Duodenal mucosa (tissue), 2 donors: ENCODE measurements around the gene GRP.
"Not testable (repeated sequence)": the region's sequence is repeated elsewhere in the genome, so short reads cannot be mapped to it uniquely, and the experiment has no call there.

Experiments
- H3K27ac ChIP-seq: one replicate; pipeline ENCODE4 v1.7.0; 2013; ENCODE audit warnings: low read depth, low read length
- H3K27me3 ChIP-seq, 2 donors: one replicate each; pipeline ENCODE4 v1.7.0; 2013; ENCODE audit warnings: low read length in 2 of 2, control low read depth in 1 of 2; ENCODE audit not compliant: insufficient read depth in 2 of 2, control insufficient read depth in 1 of 2
- H3K36me3 ChIP-seq, 2 donors: one replicate each; pipeline ENCODE4 v1.7.0; 2013; ENCODE audit warnings: low read length in 2 of 2, control low read depth in 1 of 2; ENCODE audit not compliant: insufficient read depth in 2 of 2, control insufficient read depth in 1 of 2
- H3K4me1 ChIP-seq, 2 donors: one replicate each; pipeline ENCODE4 v1.7.0; 2013; ENCODE audit warnings: low read length in 2 of 2, control low read depth in 1 of 2; ENCODE audit not compliant: insufficient read depth in 2 of 2, control insufficient read depth in 1 of 2
- H3K4me3 ChIP-seq, 2 donors: one replicate each; pipeline ENCODE4 v1.7.0; 2013; ENCODE audit warnings: low read length in 2 of 2, low read depth in 1 of 2
- H3K9ac ChIP-seq, 2 donors: one replicate each; pipeline ENCODE4 v1.7.0; 2013; ENCODE audit warnings: low read length in 2 of 2, low read depth in 1 of 2
- H3K9me3 ChIP-seq, 2 donors: one replicate each; pipeline ENCODE4 v1.7.0; 2013; ENCODE audit warnings: low read length in 2 of 2, control low read depth in 1 of 2; ENCODE audit not compliant: control insufficient read depth in 1 of 2

GRP gene

DNA sequence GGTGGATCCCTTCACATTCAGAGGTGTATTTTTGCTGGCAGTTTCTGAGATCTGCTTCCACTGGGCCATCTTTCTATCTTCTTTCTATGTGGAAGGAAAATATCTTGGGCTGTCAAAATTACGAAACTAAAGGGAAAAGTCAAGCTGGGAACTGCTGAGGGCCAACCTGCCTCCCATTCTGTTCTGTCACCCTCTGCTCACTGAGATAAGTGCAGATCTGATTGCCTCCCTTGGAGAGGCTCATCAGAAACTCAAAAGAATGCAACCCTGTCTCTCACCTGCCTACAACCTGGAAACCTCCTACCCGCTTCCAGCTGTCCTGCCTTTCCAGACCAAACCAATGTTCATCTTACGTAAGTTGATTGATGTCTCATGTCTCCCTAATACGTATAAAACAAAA is 26.8 kb downstream of the GRP start:
- H3K36me3 ChIP-seq = no peaks in the 10 kb centered on the region
- H3K9ac ChIP-seq = no peak overlapping the region
- no peak overlapping the region for H3K4me3 ChIP-seq
- H3K4me1 ChIP-seq = no peaks in the 10 kb centered on the region
- peaks cover 4 to 16% of the 10 kb centered on the region in 2 donors for H3K27me3 ChIP-seq
- no peak overlapping the region for H3K27ac ChIP-seq
- H3K9me3 ChIP-seq = no peaks in the 10 kb centered on the region

DNA sequence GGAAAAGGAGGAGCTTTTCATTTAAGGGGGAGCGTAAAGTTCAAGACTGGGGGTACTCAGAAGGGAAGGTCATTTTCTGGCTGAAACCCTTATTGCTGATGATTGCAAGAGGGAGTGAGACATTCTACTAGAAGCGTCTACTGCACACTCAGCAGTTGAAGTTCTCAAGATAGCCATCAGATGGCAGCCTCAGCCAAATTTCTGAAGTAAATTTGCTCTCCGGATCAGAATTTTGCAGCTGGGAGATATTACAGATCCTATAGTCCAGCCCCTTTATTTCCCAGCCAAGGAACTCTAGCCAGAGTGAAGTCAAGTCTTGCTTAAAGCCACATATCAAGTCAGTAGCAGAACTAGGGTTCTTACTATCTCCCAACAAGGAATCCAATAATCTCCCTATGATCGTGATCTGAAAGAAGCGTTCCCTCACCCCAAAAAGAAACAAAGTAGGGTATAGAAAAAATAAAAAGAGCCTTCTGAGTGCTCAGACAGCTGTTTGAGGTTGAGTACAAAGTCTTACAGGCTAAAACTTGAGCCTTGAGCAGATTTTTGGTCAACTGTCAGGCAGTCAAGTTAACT is 29.3 kb downstream of the GRP start:
- no peaks in the 10 kb centered on the region for H3K9me3 ChIP-seq
- H3K9ac ChIP-seq = no peak overlapping the region
- no peaks in the 10 kb centered on the region for H3K36me3 ChIP-seq
- H3K27me3 ChIP-seq = peaks cover 4 to 16% of the 10 kb centered on the region in 2 donors
- H3K4me1 ChIP-seq = no peaks in the 10 kb centered on the region
- H3K4me3 ChIP-seq = no peak overlapping the region
- no peak overlapping the region for H3K27ac ChIP-seq

DNA sequence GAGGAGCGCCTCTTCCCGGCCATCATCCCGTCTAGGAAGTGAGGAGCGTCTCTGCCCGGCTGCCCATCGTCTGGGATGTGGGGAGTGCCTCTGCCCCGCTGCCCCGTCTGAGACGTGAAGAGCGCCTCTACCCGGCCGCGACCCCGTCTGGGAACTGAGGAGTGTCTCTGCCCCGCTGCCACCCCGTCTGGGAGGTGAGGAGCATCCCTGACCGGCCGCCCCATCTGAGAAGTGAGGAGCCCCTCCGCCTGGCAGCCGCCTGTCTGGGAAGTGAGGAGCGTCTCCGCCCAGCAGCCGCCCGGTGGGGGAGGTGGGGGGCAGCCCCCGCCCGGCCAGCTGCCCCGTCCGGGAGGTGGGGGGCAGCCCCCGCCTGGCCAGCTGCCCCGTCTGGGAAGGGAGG is 35.5 kb downstream of the GRP start:
- H3K27me3 ChIP-seq, H3K27ac ChIP-seq, H3K4me1 ChIP-seq, H3K4me3 ChIP-seq, H3K9ac ChIP-seq, H3K36me3 ChIP-seq, H3K9me3 ChIP-seq: not testable (repeated sequence)

DNA sequence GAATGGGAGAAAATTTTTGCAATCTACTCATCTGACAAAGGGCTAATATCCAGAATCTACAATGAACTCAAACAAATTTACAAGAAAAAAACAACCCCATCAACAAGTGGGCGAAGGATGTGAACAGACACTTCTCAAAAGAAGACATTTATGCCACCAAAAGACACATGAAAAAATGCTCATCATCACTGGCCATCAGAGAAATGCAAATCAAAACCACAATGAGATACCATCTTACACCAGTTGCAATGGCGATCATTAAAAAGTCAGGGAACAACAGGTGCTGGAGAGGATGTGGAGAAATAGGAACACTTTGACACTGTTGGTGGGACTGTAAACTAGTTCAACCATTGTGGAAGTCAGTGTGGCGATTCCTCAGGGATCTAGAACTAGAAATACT is 41.9 kb downstream of the GRP start:
- not testable (repeated sequence) for H3K9ac ChIP-seq, H3K27ac ChIP-seq, H3K4me3 ChIP-seq, H3K36me3 ChIP-seq, H3K9me3 ChIP-seq
- Histone ChIP-seq H3K4me1 (peaks cover 8 to 10% of the 10 kb centered on the region in 2 donors), H3K27me3 (peaks cover 32 to 33% of the 10 kb centered on the region in 2 donors)

DNA sequence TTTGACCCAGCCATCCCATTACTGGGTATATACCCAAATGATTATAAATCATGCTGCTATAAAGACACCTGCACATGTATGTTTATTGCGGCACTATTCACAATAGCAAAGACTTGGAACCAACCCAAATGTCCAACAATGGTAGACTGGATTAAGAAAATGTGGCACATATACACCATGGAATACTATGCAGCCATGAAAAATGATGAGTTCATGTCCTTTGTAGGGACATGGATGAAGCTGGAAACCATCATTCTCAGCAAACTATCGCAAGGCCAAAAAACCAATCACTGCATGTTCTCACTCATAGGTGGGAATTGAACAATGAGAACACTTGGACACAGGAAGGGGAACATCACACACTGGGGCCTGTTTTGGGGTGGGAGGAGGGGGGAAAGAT is 42.3 kb downstream of the GRP start:
- not testable (repeated sequence) for H3K9me3 ChIP-seq, H3K4me3 ChIP-seq, H3K9ac ChIP-seq, H3K36me3 ChIP-seq, H3K27ac ChIP-seq
- Histone ChIP-seq H3K27me3 (peaks cover 36 to 37% of the 10 kb centered on the region in 2 donors), H3K4me1 (peaks cover 8 to 10% of the 10 kb centered on the region in 2 donors)

DNA sequence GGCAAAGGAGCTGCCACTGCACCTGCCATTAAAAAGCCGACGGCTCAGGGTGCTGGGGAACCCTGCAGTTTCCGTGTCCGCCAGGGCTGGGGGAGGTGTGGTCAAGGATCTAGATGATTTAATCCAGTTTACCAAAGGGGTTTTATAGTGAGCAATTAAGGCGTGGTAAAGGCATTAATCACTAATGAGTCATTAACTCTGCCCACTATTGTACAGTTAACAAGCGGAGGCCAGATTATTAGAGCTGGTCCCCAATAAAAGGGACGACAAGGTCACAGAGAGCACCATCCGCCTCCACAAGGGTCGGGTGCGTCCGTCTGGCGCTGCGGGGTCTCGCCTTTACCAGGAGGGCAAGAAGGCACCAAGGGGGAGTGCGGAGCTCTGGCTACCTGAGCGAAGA is 43.7 kb downstream of the GRP start:
- H3K4me3 ChIP-seq = peak overlapping the region in 1 of 2 donors; percentile 38
- no peak overlapping the region for H3K9ac ChIP-seq
- peaks cover 10 to 14% of the 10 kb centered on the region in 2 donors for H3K4me1 ChIP-seq
- H3K36me3 ChIP-seq = no peaks in the 10 kb centered on the region
- no peak overlapping the region for H3K27ac ChIP-seq
- H3K27me3 ChIP-seq = peaks cover 50 to 51% of the 10 kb centered on the region in 2 donors
- H3K9me3 ChIP-seq = no peaks in the 10 kb centered on the region

DNA sequence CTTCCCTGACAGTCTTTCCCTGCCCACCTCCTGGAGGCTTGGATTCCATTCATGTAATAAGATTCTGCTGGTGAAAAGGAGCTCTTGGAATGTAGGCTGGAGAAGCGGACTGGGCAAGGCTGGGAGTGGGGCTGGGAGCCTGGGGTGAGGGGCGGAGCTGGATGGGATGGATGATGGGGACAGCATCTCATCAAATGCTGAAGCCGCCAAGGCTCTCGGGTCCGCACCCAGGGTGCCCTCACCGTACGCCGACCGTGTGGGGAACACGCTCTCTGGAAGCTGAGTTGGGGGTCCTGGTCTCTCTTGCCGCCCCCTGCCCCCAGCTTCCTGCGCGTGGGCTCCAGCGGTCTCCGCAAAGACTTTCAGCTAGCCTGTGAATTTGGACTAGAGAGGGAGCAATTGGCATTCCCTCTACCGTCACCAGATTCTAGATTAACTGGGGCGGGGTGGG is 44.2 kb downstream of the GRP start:
- no peaks in the 10 kb centered on the region for H3K9me3 ChIP-seq
- no peak overlapping the region for H3K27ac ChIP-seq
- H3K27me3 ChIP-seq = peaks cover 53 to 54% of the 10 kb centered on the region in 2 donors
- H3K36me3 ChIP-seq = no peaks in the 10 kb centered on the region
- peaks cover 13 to 16% of the 10 kb centered on the region in 2 donors for H3K4me1 ChIP-seq
- H3K9ac ChIP-seq = no peak overlapping the region
- H3K4me3 ChIP-seq = no peak overlapping the region

DNA sequence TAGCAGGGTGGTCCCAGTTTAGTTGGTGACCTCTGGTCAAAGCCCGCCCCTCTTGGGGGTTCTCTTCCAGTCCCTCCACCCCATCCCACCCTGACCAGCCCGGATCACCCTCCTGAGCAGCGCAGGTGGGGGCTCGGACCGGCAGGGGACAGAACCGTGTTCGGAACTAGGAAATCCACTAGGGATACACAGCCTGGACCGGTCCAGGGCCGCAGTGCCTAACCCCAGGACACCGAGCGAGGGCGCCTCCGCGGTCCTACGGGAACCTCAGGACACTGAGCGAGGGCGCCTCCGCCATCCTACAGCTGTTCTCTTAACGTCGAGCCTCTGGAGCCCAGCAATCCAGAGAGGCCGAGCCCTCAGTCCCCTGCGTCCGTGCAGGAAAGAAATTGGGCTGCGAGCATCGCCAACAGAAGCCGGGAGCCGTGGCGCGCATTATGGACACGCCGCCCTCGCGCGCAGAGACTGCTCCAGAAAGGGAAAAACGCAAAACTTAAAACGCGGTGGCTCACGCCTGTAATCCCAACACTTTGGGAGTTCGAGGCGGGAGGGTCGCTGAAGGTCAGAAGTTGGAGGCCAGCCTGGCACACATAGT is 44.8 kb downstream of the GRP start:
- H3K27ac ChIP-seq = no peak overlapping the region
- no peaks in the 10 kb centered on the region for H3K36me3 ChIP-seq
- H3K9me3 ChIP-seq = no peaks in the 10 kb centered on the region
- H3K9ac ChIP-seq = no peak overlapping the region
- peaks cover 13 to 16% of the 10 kb centered on the region in 2 donors for H3K4me1 ChIP-seq
- H3K4me3 ChIP-seq = no peak overlapping the region
- peaks cover 59% of the 10 kb centered on the region in 2 donors for H3K27me3 ChIP-seq

DNA sequence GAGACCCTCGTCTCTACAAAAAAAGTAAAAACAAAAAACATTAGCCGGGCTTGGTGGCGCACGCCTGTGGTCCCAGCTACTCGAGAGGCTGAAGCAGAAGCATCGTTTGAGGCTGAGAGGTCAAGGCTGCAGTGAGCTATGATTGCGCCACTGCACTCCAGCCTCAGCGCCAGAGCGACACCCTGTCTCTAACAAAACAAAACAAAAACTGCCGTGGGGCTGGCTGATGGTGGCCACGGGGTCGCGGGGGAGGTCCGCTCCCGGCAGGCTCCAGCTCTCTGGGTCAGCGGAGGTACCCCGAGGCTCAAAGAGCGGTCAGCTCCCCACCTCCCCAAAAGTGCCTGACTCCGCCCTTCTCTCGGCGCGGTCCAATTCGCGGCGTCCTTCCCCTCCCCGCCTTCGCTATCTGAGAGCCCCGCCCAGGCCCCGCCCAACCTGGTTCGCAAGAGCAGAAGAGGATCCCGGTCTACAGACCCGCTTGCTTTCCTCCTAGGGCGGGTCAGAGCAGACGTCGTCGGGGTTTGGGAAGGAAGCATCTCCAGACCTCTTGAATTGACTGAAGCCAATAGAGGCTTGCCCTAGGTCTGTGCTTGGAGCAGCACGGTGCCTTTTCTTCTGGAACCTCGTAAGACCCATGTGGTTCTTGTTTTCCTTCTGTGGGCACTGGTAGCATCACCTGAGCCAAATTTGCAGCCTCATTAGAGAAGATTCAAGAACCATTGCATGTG is 45.5 kb downstream of the GRP start:
- peaks cover 13 to 16% of the 10 kb centered on the region in 2 donors for H3K4me1 ChIP-seq
- H3K4me3 ChIP-seq = peak overlapping the region; percentile 32 to 35
- peaks cover 65 to 66% of the 10 kb centered on the region in 2 donors for H3K27me3 ChIP-seq
- no peaks in the 10 kb centered on the region for H3K9me3 ChIP-seq
- H3K9ac ChIP-seq = no peak overlapping the region
- no peaks in the 10 kb centered on the region for H3K36me3 ChIP-seq
- no peak overlapping the region for H3K27ac ChIP-seq

DNA sequence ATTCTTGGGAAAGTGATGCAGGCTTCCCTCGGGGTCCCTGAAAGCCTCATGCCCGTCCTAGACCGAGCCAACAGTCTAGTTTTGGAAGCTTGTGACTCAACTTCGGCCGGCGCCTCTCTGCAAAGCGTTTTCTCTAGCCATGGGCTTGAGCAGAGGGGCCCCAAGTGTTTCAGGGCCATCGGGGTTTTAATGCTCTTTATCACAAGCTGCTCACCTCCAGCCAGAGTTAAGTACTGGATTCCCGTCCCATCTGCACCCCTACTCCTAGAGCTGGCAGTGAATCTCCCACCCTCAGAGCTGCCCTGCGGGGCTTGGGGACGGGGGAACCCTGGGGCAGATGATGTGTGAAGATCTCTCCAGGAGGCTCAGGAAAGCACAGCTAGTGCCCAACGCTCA is 46.0 kb downstream of the GRP start:
- H3K36me3 ChIP-seq = no peaks in the 10 kb centered on the region
- no peak overlapping the region for H3K9ac ChIP-seq
- H3K27me3 ChIP-seq = peaks cover 71% of the 10 kb centered on the region in 2 donors
- H3K4me3 ChIP-seq = no peak overlapping the region
- H3K9me3 ChIP-seq = no peaks in the 10 kb centered on the region
- H3K27ac ChIP-seq = no peak overlapping the region
- peaks cover 13 to 16% of the 10 kb centered on the region in 2 donors for H3K4me1 ChIP-seq
